IPS-18a (cell line): ENCODE results near the gene TNNI2.
"Not testable (repeated sequence)": the region's sequence is repeated elsewhere in the genome, so short reads cannot be mapped to it uniquely, and the experiment has no call there.

Experiments
- H3K27ac ChIP-seq: one replicate; pipeline ENCODE4 v1.5.1; 2013; ENCODE audit warnings: low read length
- H3K27me3 ChIP-seq: one replicate; pipeline ENCODE4 v1.6.1; 2013; ENCODE audit warnings: mild to moderate bottlenecking, low read length; ENCODE audit not compliant: control insufficient read depth, insufficient read depth
- H3K36me3 ChIP-seq: one replicate; pipeline ENCODE4 v1.6.1; 2013; ENCODE audit warnings: low read depth, low read length; ENCODE audit not compliant: control insufficient read depth
- H3K4me1 ChIP-seq: one replicate; pipeline ENCODE4 v1.6.1; 2013; ENCODE audit warnings: low read depth, low read length; ENCODE audit not compliant: control insufficient read depth
- H3K4me3 ChIP-seq: one replicate; pipeline ENCODE4 v1.5.1; 2013; ENCODE audit warnings: low read length
- H3K9ac ChIP-seq: one replicate; pipeline ENCODE4 v1.6.1; 2013; ENCODE audit warnings: mild to moderate bottlenecking, low read length, moderate library complexity
- H3K9me3 ChIP-seq: one replicate; pipeline ENCODE4 v1.6.1; 2013; ENCODE audit warnings: low read depth, low read length; ENCODE audit not compliant: control insufficient read depth

Gene TNNI2

GRCh38 chr11:1838426-1839144 lies at the start of gene TNNI2:
TSS of gene TNNI2 (plus strand) at chr11:1838981. CDS start at chr11:1839697, 716 bp downstream.
- Histone ChIP-seq H3K9me3 (no peaks in the 10 kb centered on the region), H3K36me3 (no peaks in the 10 kb centered on the region), H3K27ac (no peak within 1 kb of the TSS), H3K4me1 (no peaks in the 10 kb centered on the region), H3K27me3 (no peaks in the 10 kb centered on the region), H3K4me3 (no peak within 1 kb of the TSS), H3K9ac (no peak within 1 kb of the TSS)

GRCh38 chr11:1791912-1792311 lies 46.9 kb upstream of the TNNI2 start:
- H3K4me1 ChIP-seq, result no peaks in the 10 kb centered on the region
- H3K27ac ChIP-seq, result no peak overlapping the region
- peaks cover 8% of the 10 kb centered on the region for H3K27me3 ChIP-seq
- no peaks in the 10 kb centered on the region for H3K9me3 ChIP-seq
- H3K9ac ChIP-seq, result no peak overlapping the region
- no peaks in the 10 kb centered on the region for H3K36me3 ChIP-seq
- H3K4me3 ChIP-seq, result no peak overlapping the region

GRCh38 chr11:1792461-1792860 lies 46.3 kb upstream of the TNNI2 start:
- Histone ChIP-seq H3K27ac (no peak overlapping the region), H3K36me3 (no peaks in the 10 kb centered on the region), H3K9me3 (no peaks in the 10 kb centered on the region), H3K27me3 (peaks cover 8% of the 10 kb centered on the region), H3K4me1 (no peaks in the 10 kb centered on the region), H3K4me3 (no peak overlapping the region), H3K9ac (no peak overlapping the region)

GRCh38 chr11:1793081-1793480 lies 45.7 kb upstream of the TNNI2 start:
- Histone ChIP-seq H3K27ac (no peak overlapping the region), H3K36me3 (no peaks in the 10 kb centered on the region), H3K4me3 (no peak overlapping the region), H3K9me3 (no peaks in the 10 kb centered on the region), H3K27me3 (peaks cover 8% of the 10 kb centered on the region), H3K4me1 (no peaks in the 10 kb centered on the region), H3K9ac (no peak overlapping the region)

- Histone ChIP-seq H3K27ac (no peak overlapping the region), H3K9me3 (no peaks in the 10 kb centered on the region), H3K4me1 (no peaks in the 10 kb centered on the region), H3K27me3 (peaks cover 8% of the 10 kb centered on the region), H3K9ac (no peak overlapping the region), H3K36me3 (no peaks in the 10 kb centered on the region), H3K4me3 (no peak overlapping the region)
Observed at GRCh38 chr11:1796413-1797011, 42.3 kb upstream of the TNNI2 start.

- H3K9me3 ChIP-seq, result no peaks in the 10 kb centered on the region
- no peak overlapping the region for H3K27ac ChIP-seq
- H3K9ac ChIP-seq, result no peak overlapping the region
- H3K36me3 ChIP-seq, result no peaks in the 10 kb centered on the region
- H3K4me3 ChIP-seq, result no peak overlapping the region
- H3K4me1 ChIP-seq, result no peaks in the 10 kb centered on the region
- peaks cover 8% of the 10 kb centered on the region for H3K27me3 ChIP-seq
Observed at GRCh38 chr11:1797391-1798125, 41.2 kb upstream of the TNNI2 start.

- no peak overlapping the region for H3K4me3 ChIP-seq
- peaks cover 4% of the 10 kb centered on the region for H3K4me1 ChIP-seq
- H3K9ac ChIP-seq, result no peak overlapping the region
- H3K27me3 ChIP-seq, result peaks cover 4% of the 10 kb centered on the region
- H3K9me3 ChIP-seq, result no peaks in the 10 kb centered on the region
- no peaks in the 10 kb centered on the region for H3K36me3 ChIP-seq
- H3K27ac ChIP-seq, result no peak overlapping the region
Observed at GRCh38 chr11:1803246-1803645, 35.5 kb upstream of the TNNI2 start.

- H3K27me3 ChIP-seq, H3K9ac ChIP-seq, H3K36me3 ChIP-seq, H3K4me1 ChIP-seq, H3K4me3 ChIP-seq, H3K9me3 ChIP-seq, H3K27ac ChIP-seq: not testable (repeated sequence)
Observed at GRCh38 chr11:1803835-1804519, 34.8 kb upstream of the TNNI2 start.

GRCh38 chr11:1805525-1805924 lies 33.3 kb upstream of the TNNI2 start:
- Histone ChIP-seq H3K9ac (no peak overlapping the region), H3K4me3 (no peak overlapping the region), H3K27me3 (peaks cover 4% of the 10 kb centered on the region), H3K4me1 (peaks cover 4% of the 10 kb centered on the region), H3K36me3 (no peaks in the 10 kb centered on the region), H3K9me3 (no peaks in the 10 kb centered on the region), H3K27ac (no peak overlapping the region)

- Histone ChIP-seq H3K4me1 (peaks cover 4% of the 10 kb centered on the region), H3K9ac (no peak overlapping the region), H3K4me3 (no peak overlapping the region), H3K9me3 (no peaks in the 10 kb centered on the region), H3K27ac (no peak overlapping the region), H3K27me3 (peaks cover 4% of the 10 kb centered on the region), H3K36me3 (no peaks in the 10 kb centered on the region)
Observed at GRCh38 chr11:1807264-1807995, 31.4 kb upstream of the TNNI2 start.

GRCh38 chr11:1810761-1811160 lies 28.0 kb upstream of the TNNI2 start:
- no peaks in the 10 kb centered on the region for H3K36me3 ChIP-seq
- no peak overlapping the region for H3K4me3 ChIP-seq
- no peaks in the 10 kb centered on the region for H3K9me3 ChIP-seq
- no peak overlapping the region for H3K27ac ChIP-seq
- H3K27me3 ChIP-seq, result no peaks in the 10 kb centered on the region
- no peak overlapping the region for H3K9ac ChIP-seq
- no peaks in the 10 kb centered on the region for H3K4me1 ChIP-seq
